HG03060 (cell line): ENCODE measurements around the gene PROX1.

Source experiments
- ATAC-seq: cut with Tn5 transposase; IDR thresholded peaks from one replicate; pipeline ENCODE4 v1.9.1; 2021; ENCODE audit warnings: low read depth, moderate number of reproducible peaks; ENCODE audit not compliant: unreplicated experiment

Gene PROX1

DNA sequence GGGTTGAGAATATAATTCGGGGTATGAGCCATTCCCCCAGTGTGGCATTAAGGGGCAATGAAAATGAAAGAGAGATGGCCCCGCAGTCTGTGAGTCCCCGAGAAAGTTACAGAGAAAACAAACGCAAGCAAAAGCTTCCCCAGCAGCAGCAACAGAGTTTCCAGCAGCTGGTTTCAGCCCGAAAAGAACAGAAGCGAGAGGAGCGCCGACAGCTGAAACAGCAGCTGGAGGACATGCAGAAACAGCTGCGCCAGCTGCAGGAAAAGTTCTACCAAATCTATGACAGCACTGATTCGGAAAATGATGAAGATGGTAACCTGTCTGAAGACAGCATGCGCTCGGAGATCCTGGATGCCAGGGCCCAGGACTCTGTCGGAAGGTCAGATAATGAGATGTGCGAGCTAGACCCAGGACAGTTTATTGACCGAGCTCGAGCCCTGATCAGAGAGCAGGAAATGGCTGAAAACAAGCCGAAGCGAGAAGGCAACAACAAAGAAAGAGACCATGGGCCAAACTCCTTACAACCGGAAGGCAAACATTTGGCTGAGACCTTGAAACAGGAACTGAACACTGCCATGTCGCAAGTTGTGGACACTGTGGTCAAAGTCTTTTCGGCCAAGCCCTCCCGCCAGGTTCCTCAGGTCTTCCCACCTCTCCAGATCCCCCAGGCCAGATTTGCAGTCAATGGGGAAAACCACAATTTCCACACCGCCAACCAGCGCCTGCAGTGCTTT lies 9.4 kb downstream of the PROX1 start:
- ATAC-seq: no peak

DNA sequence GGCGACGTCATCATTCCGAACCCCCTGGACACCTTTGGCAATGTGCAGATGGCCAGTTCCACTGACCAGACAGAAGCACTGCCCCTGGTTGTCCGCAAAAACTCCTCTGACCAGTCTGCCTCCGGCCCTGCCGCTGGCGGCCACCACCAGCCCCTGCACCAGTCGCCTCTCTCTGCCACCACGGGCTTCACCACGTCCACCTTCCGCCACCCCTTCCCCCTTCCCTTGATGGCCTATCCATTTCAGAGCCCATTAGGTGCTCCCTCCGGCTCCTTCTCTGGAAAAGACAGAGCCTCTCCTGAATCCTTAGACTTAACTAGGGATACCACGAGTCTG lies 10.0 kb downstream of the PROX1 start:
- no peak for ATAC-seq

DNA sequence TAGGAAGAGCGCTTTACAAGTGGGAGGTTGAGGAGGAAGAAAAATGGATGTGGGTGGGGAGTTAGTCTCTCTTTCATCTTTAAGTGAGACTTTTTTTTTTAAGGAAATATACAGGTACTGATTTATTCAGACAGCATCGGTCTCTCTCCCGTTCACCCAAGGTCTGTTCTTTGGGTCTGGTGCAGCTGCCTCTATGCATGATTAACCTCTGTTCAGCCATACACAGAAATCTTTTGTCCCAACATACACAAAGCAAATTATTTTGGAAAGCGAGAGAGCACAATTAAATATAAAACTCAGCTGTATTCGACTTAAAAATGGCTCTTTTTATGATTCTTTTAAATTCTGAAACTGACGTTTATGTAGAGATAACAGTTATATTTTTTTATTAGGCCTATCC lies 11.0 kb downstream of the PROX1 start:
- ATAC-seq: no peak

DNA sequence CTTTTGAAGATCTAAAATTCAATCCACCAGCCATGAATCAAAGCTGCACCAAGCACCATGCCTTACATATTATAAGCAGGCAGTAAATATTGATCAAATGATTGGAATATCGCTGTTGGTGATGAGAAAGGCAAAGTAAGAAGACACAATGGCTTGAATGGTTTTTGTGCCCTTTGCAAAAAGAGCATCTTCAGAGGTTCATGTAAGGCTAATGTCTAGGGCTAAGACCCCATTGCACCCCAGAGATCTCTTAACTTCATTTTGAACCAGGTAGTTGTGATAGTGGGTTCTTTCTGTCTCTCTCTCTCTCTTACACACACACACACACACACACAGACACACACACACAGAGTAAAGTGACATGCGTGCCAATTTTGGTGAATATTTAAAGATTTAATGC lies 12.0 kb downstream of the PROX1 start:
- ATAC-seq: no peak

DNA sequence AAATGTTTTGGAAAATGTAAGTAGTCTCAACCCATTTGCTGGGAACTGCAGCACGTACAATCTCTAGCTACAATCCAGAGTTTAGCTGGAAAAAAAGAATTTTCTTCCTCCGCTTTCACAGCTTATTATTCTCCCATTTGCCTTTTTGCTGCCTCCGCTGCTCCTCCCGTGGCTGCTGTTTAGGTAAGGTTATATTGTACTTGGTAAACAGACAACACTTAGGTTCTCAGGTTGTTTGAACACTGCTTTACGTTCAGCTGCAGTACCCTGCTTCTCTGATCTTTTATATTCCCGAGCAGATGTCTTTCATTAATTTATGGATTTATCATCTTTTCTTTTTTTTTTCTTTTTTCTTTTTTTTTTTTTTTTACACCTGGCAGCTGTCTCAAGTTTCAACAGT lies 14.3 kb downstream of the PROX1 start:
- ATAC-seq: no peak

DNA sequence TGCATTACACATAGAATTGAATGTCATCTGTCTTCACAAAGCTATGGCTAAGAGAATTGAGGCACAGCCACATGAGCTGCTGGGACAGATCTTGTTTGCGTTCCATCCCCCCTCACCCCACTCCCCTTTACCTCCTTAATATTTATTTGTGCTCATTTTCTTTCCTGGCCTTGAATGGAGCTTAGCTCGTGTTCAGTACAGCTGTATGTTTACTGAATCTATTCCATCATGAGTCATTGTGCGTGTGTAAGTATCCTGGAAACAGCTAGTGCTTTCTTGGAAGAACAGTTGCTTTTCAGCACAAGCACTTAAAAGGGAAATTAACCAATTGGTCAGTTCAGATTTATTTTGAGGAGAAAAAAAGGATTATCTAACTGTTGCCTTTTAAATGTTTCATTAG lies 14.7 kb downstream of the PROX1 start:
- no peak for ATAC-seq

DNA sequence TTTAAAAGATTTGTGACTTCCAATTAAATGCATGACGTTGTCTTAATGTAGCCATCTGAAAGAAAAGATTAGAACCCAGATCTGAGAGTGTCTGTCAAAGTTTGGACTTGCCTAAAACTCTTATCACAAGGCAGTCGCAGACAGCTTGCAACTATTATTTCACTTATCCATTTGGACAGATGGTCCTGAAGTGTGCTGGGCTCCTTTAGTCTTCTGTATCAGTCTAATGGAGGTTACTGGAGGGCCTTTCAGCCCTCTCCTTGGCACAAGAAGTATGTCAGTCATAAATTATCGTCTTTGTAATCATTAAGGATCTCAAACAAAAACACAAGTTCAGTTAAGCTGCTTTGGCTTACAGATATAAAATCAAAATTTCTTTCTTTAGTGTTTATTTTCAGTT lies 15.5 kb downstream of the PROX1 start:
- no peak for ATAC-seq

DNA sequence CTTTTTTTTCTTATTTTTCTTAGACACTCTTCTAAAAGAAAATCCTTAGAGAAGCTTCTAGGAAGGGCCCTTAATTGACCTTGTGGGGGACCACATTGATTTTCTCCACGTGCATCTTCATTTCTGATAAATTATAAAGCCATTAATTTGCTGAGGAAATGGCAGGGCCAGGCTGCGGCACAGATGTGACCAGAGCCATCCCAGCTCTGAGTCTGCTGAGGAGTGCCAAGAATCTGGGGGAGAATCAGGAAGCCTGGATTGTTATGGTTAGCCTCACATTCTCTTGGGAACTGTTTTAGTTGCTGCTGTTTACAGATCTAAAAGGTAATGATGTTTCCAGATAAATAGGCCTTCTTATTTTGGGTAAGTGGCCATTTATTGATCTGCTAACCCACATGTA lies 16.2 kb downstream of the PROX1 start:
- no peak for ATAC-seq

DNA sequence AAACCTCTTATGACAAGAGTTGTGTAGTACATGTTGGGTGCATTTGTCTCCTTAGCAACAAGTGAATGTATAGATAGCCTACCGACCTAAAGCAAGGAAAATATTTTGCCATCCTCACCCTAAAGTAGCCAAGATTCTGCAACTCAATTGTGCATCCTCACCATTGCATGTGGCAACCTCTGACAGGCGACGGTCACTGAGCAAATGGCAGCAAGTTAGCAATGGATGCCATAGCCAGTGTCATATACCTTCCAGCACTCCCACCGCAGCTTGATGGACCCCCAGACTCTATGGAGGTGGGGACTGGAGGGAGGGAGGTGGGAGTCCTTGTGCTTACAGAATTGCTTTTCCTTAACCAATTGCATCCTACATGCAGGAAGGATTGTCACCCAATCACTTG lies 17.0 kb downstream of the PROX1 start:
- ATAC-seq: no peak

DNA sequence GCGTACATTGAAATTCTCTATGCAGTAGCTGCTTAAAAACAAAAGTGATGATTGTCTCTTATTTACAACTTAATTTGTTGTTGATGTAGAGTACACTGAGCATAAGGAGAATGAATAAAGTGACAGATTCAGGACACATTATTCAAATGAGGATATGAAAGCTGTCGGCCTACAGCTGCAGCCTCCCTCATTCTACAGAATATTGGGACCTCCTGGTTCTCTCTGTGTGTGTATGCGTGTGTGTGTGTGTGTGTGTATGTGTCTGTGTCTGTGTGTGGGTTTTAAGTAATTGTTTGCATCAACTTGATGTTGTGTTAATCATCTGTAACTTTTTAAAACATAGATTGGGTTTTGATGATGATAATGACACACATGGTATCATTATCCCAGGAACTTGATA lies 17.9 kb downstream of the PROX1 start:
- no peak for ATAC-seq

DNA sequence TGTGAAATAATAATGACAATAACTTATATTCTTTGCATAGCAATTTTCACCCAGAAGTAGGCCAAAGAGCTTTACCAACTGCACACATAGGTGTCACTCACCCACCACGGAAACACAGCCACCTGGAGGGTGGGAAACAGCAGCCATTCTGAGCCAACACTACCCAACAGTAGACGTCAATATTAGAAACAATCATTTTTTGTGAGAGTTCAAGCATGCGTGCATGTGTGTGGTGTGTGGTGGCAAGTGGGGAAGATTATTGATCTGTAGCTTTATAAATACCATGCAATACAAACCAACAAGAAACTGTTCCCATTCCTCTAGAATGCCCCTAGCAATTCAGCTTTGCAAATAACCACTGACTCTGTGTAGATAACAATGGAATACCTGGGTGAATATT lies 19.1 kb downstream of the PROX1 start:
- no peak for ATAC-seq

DNA sequence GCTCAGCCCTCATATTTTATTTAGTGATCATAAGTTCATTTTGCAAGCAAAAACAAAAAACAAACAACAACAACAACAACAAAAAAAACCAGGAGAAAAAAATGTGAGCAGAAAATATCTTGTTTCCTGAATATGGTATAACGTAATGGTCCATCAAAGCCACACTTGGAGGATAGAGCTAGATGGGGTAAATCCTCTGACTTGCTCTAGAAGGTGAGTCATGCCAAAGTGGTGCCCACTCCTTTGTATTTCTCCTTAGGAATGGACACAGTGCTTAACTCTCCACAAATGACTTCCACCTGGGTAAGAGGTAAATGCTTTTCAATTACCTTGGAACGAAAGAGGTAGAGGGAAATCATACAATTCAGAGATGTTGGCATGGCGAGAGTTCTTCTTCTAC lies 20.6 kb downstream of the PROX1 start:
- no peak for ATAC-seq

DNA sequence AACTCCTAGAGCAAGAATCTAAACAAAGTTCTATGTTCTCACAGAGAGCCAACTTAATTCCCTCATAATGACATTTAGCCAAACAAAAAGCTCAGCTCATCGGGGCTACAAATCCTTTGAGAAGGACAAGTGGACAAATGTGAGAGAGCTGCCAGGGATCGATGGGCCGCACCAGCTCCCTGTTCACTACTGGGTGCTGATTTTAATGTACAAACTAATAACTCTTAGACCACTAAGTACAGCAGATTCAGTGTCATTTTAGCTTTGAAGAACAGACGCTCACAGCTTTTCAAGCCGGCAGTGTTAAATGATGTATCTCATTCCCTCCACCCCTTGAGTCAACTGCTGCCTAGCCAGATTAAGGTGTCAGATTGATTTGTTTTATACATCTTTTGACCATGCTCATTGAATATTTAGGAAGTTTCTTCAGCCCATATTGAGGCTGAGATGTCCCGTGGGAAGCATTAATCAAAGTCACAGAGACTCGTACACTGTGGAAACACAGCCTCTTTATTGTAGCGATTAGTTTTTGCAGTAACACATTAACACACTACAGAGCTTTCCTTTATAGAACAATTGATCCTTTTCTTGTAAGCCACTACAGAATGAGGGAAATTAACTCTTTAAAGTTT lies 21.1 kb downstream of the PROX1 start:
- no peak for ATAC-seq

DNA sequence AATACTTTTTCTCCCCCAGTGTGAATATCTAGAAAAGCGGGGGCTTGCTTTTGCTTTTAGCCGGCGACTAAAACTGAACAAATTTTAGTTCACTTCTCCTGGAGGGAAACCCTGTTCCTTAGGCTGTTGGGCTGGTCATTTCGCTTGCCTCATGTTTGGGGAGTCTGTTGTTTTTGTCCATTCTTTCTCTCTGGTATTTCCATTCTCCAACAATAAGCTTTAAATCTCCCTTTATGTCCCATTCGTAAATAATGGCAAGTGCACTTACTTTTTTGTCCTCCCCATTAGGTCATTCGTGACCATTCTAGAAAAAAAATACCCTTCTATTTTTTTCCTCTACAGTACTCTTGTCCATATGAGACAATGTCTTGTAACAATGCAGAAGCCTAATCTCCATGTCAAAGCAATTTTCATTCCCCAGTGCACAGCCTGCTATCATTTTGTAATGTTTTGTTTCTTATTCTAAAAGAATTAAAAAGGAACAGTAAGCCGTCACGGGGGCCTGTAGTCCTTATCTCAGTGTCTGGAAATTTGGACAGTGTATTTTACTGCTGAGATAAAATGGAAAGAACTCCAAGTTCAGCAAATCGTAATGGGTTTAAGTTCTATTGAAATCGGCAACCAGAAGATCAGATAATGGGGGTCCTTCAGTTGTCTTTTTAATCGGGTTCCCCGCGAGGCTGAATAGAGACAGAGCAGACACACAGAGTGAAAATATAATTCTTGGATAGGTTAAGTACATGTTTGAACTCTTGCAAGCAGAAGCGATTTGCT lies 21.8 kb downstream of the PROX1 start:
- no peak for ATAC-seq

DNA sequence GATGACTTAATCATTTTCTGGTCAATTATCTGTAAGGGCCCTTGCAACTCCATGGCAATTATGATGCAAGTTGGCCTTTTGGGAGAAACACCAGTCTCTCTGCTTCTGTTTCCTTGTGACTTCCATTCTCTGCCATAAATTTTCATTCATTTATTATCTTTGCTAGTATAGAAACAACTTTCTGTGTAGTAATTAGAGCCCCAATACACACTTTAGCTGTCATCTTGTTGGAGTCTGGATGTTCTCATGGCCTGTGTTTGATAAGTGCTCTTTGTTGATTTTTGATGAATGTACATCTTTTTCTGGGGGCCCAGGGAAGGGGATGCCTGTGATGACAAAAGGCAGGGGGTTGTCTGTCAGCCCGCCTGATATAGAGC lies 22.4 kb downstream of the PROX1 start:
- no peak for ATAC-seq

DNA sequence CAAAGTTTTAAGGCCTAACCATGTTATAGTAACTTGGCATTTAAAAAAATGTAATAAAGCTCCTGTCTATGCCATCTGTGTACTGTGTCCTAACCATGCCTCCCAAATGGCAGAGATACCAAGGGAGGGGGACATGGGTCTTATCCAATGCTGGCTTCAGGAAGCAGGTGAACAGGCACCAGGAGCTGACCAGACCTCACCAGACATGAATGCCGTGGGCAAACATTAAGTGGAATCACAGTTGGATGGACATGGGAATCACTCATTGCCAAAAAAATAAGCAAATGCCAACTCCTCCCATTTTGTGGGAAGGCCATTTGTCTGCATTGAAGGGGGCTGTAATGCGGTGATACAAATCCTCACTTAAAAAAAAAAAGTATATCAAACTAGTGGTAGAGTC lies 22.9 kb downstream of the PROX1 start:
- no peak for ATAC-seq

DNA sequence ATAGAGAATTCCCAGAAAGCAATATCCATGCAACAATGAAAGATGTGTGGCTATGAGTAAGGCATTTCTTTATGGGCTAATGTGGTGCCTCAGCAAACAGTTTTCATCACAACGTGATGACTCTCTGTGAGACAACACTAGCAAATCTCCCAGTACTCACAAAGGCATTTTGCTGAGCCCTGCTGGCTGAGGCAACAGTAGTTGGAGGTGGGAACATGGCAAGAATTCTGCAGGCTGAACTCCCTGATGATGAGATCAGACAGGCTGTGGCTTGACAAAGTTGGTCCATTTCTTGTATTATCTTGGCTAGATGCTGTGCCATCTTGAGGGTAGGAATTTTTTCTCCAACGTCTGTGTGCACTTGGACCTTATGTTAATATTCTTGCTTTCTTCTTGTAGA lies 24.6 kb downstream of the PROX1 start:
- no peak for ATAC-seq

DNA sequence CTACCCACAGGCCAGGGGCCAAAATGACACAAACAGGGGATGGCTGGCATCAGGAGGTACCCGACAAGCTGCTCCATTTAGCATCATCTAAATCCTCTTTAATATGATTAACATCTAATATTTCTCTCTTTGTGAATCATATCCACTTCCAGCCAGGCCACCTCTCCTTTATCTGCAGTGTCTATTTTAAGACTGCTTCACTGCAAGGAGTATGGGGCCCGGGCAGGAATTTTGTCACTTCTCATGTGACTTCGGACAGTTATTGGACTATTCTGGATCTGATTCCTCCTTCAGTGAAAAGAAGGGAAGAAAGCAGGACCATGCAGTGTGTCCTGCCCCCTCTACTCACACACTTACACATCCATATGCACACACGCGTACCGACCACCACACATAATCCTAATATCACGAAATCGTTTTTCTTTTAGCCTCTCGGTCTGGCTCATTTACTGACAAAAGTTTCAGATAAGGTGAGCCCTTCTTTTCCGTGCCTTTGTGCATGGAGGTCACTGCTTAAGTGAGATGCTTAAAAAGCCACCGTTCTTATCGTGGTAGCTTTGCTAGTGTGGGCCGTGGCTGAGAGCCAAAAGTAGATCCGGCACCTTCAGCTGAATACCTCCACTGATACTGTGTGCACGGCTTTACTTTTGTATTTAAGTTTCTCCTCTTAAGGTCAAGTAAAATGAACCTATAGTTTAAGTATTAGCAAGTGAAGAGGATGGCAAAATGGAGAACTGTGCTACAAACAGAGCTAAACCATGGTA lies 26.0 kb downstream of the PROX1 start:
- no peak for ATAC-seq

DNA sequence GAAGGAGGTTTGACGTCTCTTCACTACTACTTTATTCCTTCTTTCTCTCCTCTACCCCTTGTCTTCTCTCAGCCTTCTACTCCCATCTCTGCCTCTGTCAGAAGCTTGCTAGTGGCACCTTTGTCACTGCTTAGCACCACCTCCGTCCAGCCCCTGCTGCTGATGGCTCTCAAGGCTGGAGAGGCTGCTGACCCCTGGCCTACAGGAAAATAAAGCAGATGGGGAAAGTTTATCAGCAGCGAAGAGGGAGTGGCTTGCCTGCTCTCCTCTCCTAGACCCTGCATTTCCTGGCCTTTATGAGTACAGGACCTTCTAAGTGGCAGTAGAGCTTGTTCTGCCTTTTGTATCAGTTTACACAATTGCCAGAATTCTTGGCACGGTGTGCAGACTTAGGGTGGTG lies 27.0 kb downstream of the PROX1 start:
- ATAC-seq: no peak

DNA sequence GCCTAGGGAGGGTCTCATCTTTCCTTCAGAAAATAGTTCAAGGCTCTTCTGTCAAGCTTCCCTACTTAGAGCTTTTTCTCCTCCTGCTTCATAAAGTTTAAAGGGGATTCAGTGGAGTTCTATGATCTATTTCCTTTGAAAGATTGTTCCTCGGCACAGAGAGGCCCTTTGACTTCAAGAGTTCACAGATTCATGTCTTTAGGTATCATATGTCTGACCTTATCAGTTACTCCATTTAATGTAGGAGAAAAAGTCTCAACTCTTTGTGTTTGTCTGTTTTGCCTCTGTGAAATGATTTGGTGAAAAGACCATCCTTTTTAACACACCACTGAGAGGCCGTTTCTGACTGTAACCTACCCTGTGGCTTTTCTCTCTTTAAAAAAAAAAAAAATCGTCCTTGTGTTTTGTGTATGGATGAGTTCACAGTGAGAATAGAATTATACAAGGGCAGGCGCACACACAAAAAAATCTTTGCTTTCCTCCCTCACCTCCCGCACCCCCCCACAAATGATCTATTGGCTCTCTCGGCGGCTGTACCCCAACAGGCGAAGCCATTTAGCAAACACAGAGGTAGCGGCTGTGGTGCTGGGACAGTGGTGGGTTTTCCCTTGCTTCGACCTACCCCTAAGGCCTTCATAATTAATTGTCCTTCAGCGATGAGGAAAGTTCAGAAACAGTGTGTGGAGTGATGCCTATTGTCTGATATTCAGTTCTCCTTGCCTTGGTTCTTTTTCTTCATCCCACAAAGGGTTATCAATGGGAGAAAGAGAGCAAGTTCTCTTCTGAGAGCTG lies 29.6 kb downstream of the PROX1 start:
- ATAC-seq: no peak
